Endothelial cell of umbilical vein (primary cell): ENCODE measurements around the gene LMTK3. TPM values are rescaled to one million over a fixed set of nuclear protein-coding genes. Genes with fewer than 3 reads are reported as not detected.

Experiments
- BruUV-seq: library from RNA; stranded (reverse); fragments of 400-500 nt; replicated peaks from 2 replicates; lab custom pipeline; 2021; lab: Mats Ljungman, UMichigan
- CTCF ChIA-PET: fragments of 300-600, 350-600 bp; sonication (Branson Sonifier 250); formaldehyde crosslinking; loops from one replicate; lab custom pipeline; 2021; ENCODE audit warnings: antibody characterized with exemption, inconsistent platforms; lab: Charles Lee
- POLR2A ChIA-PET: fragments of 300-600, 350-600 bp; sonication (Branson Sonifier 250); formaldehyde crosslinking; loops from one replicate; lab custom pipeline; 2021; ENCODE audit warnings: antibody characterized with exemption, inconsistent platforms; lab: Charles Lee
- DNase-seq: peaks from one replicate; pipeline ENCODE4 v3.0.0-alpha.2; 2011; ENCODE audit warnings: low read depth, low spot score
- FAIRE-seq: peaks from 2 replicates; lab custom pipeline; 2011; peaks lifted over from hg19 to GRCh38; lab: Jason Lieb, UNC
- H2AFZ ChIP-seq: 2 replicates; pipeline ENCODE4 v1.6.0; 2012; ENCODE audit warnings: low read depth, low read length, control low read depth, inconsistent platforms
- H3K27ac ChIP-seq: 2 replicates; pipeline ENCODE4 v1.5.1; 2011; ENCODE audit warnings: low read depth, mild to moderate bottlenecking, control low read depth, low read length, moderate library complexity; ENCODE audit not compliant: insufficient read depth
- H3K27me3 ChIP-seq, 2 experiments: 2 replicates each; pipeline versions ENCODE4 v1.6.0 to v1.6.1; 2011; ENCODE audit warnings: low read length in 2 of 2, mixed read lengths in 1 of 2; ENCODE audit not compliant: control insufficient read depth in 2 of 2, insufficient read depth in 2 of 2
- H3K36me3 ChIP-seq, 2 experiments: 2 replicates in 1 of 2; 3 replicates in 1 of 2; pipeline ENCODE4 v1.5.1; 2011; ENCODE audit warnings: low read length in 2 of 2, mild to moderate bottlenecking in 1 of 2, moderate library complexity in 1 of 2; ENCODE audit not compliant: control insufficient read depth in 2 of 2, insufficient read depth in 2 of 2; ENCODE audit errors: extremely low read depth in 1 of 2
- H3K4me1 ChIP-seq: 3 replicates; pipeline ENCODE4 v1.5.1; 2011; ENCODE audit warnings: mild to moderate bottlenecking, low read length; ENCODE audit not compliant: control insufficient read depth, insufficient read depth; ENCODE audit errors: extremely low read depth
- H3K4me2 ChIP-seq: 2 replicates; pipeline ENCODE4 v1.6.1; 2011; ENCODE audit warnings: low read length, control low read depth, mixed read lengths; ENCODE audit not compliant: insufficient read depth
- H3K4me3 ChIP-seq, 3 experiments: fragments of 200-600 bp in 1 of 3; sonication (generic), shearing (Covaris generic) in 1 of 3; replicated peaks in 1 of 3; 2 replicates each; pipeline ENCODE4 v1.5.1; 2011 to 2016; ENCODE audit warnings: control low read depth in 3 of 3, low read length in 3 of 3, mild to moderate bottlenecking in 2 of 3, inconsistent platforms in 1 of 3, low read depth in 1 of 3, moderate library complexity in 1 of 3; ENCODE audit not compliant: insufficient read depth in 1 of 3
- H3K79me2 ChIP-seq: 2 replicates; pipeline ENCODE4 v1.6.0; 2012; ENCODE audit warnings: low read length, inconsistent platforms; ENCODE audit not compliant: control insufficient read depth, insufficient read depth
- H3K9ac ChIP-seq: replicated peaks from 2 replicates; pipeline ENCODE3; 2011; ENCODE audit warnings: low read length, control low read depth; ENCODE audit not compliant: insufficient read depth; ENCODE audit errors: extremely low read depth
- H3K9me1 ChIP-seq: replicated peaks from 3 replicates; pipeline ENCODE4 v1.6.0; 2011; ENCODE audit warnings: mild to moderate bottlenecking, low read length; ENCODE audit not compliant: control insufficient read depth, insufficient read depth; ENCODE audit errors: extremely low read depth
- H3K9me3 ChIP-seq: replicated peaks from 2 replicates; pipeline ENCODE4 v1.5.1; 2012; ENCODE audit warnings: low read length, inconsistent platforms; ENCODE audit not compliant: control insufficient read depth, insufficient read depth
- H4K20me1 ChIP-seq: replicated peaks from 2 replicates; pipeline ENCODE3; 2011; ENCODE audit warnings: mild to moderate bottlenecking, low read length; ENCODE audit not compliant: control insufficient read depth, insufficient read depth; ENCODE audit errors: extremely low read depth
- CTCF ChIP-seq, 2 donors: IDR thresholded peaks; 1 replicate in 1 of 2; 2 replicates in 1 of 2; pipeline ENCODE4 v1.5.1; 2011; ENCODE audit warnings: low read length in 2 of 2, mild to moderate bottlenecking in 2 of 2, moderate library complexity in 2 of 2, control low read depth in 1 of 2, inconsistent platforms in 1 of 2, low read depth in 1 of 2; ENCODE audit not compliant: insufficient read depth in 1 of 2; ENCODE audit errors: extremely low read depth in 1 of 2
- FOS ChIP-seq: IDR thresholded peaks from 2 replicates; pipeline ENCODE4 v1.6.1; 2011; ENCODE audit warnings: mild to moderate bottlenecking, low read length, moderate library complexity, borderline replicate concordance; ENCODE audit not compliant: insufficient read depth
- MAX ChIP-seq: IDR thresholded peaks from 2 replicates; pipeline ENCODE4 v1.6.1; 2011; ENCODE audit not compliant: insufficient read depth, insufficient read length
- POLR2AphosphoS5 ChIP-seq: IDR thresholded peaks from 2 replicates; pipeline ENCODE4 v1.6.1; 2012; ENCODE audit warnings: low read depth, mild to moderate bottlenecking, control low read depth, low read length, moderate library complexity; ENCODE audit not compliant: insufficient read depth
- dilution Hi-C: fragments of 300-500 bp; cut with MboI; formaldehyde crosslinking; loops from one replicate; pipeline ENCODE4 v1.15.0; 2019; ENCODE audit warnings: low sequenced_read_pairs; ENCODE audit not compliant: extremely low pct_ligation_motif_present
- intact Hi-C: fragments of 100-400 bp; cut with micrococcal nuclease; formaldehyde crosslinking; loops from one replicate; pipeline ENCODE4 v1.10.0; 2022
- polyA plus RNA-seq, 4 experiments: library from polyadenylated mRNA; depleted of rRNA in 3 of 4; stranded (reverse) in 3 of 4; unstranded in 1 of 4; fragments of >200 nt; gene quantifications; 2 replicates each; pipeline versions ENCODE4 v1.2.1 to v1.2.3, GENCODE V29; 2011 to 2012; ENCODE audit warnings: missing spikeins in 1 of 4
- total RNA-seq: library from RNA; stranded (reverse); gene quantifications from 2 replicates; pipeline ENCODE4 v1.2.3, GENCODE V29; 2021

The LMTK3 gene
- total and polyA plus RNA-seq, 2 donors (not counting 3 experiments of a cell fraction or from before 2014, with no cell fraction given), result 0.11 to 0.14 TPM

- Histone ChIP-seq H2AFZ (no peak overlapping the region), H3K36me3 (no peaks in the 10 kb centered on the region), H3K9me1 (no peaks in the 10 kb centered on the region), H3K27ac (no peak overlapping the region), H4K20me1 (no peaks in the 10 kb centered on the region), H3K4me1 (no peaks in the 10 kb centered on the region), H3K9ac (no peak overlapping the region), H3K9me3 (no peaks in the 10 kb centered on the region), H3K4me2 (no peak overlapping the region), H3K27me3 (peaks cover 0 to 4% of the 10 kb centered on the region in 2 experiments), H3K4me3 (no peak overlapping the region), H3K79me2 (no peaks in the 10 kb centered on the region)
- no peak for DNase-seq
- peak; percentile 77 for FAIRE-seq
- TF ChIP-seq FOS (no peak), CTCF (IDR thresholded peaks at IDR 0.05; ENCODE audit: extremely low read depth in 1 of 2, insufficient read depth in 1 of 2, low read depth in 1 of 2, low read length in 2 of 2) (peak; percentile 30 to 35)
- intact Hi-C loops (loop anchor here (1.0 kb wide), 2 partner anchors 78 to 83 kb away; no protein-coding TSS in a partner anchor), dilution Hi-C loops (no loop called here)
- BruUV-seq, result no TSS peak
- ChIA-PET POLR2A (interaction anchor here (0.7 kb wide), 1 partner anchor 78 kb away, joined by 3 read pairs; no protein-coding TSS in a partner anchor), CTCF (interaction anchor here (0.6 to 8.3 kb wide), 33 partner anchors 10 to 338 kb away, joined by 3 to 507 read pairs (median 4); partner anchors contain the start of genes GRIN2D and SULT2B1)
These were observed 5.4 kb downstream of the LMTK3 start for GRCh38 chr19:48506138-48506733.

GRCh38 chr19:48502350-48503018 is 9.2 kb downstream of the LMTK3 start:
- Histone ChIP-seq H3K9me1 (no peaks in the 10 kb centered on the region), H3K27me3 (peaks cover 2 to 7% of the 10 kb centered on the region in 2 experiments), H4K20me1 (no peaks in the 10 kb centered on the region), H3K9ac (no peak overlapping the region), H3K36me3 (no peaks in the 10 kb centered on the region), H3K4me3 (no peak overlapping the region), H2AFZ (peak overlapping the region; percentile 29), H3K79me2 (no peaks in the 10 kb centered on the region), H3K27ac (no peak overlapping the region), H3K9me3 (no peaks in the 10 kb centered on the region), H3K4me2 (no peak overlapping the region), H3K4me1 (no peaks in the 10 kb centered on the region)
- TF ChIP-seq MAX (no peak), POLR2AphosphoS5 (no peak)
- ChIA-PET POLR2A (no interaction called here), CTCF (interaction anchor here (1.0 to 1.1 kb wide), 2 partner anchors 12 to 82 kb away, joined by 5 read pairs; no protein-coding TSS in a partner anchor)
- DNase-seq (no peak), FAIRE-seq (no peak)
- intact Hi-C loops, result no loop called here
- no TSS peak for BruUV-seq
- dilution Hi-C loops, result no loop called here
